SK-N-MC (cell line): Measurements from ENCODE around the gene SYNPO2.

ENCODE experiments used
- EZH2 ChIP-seq: fragments of 200-600 bp; sonication (generic); IDR thresholded peaks from one replicate; pipeline ENCODE4 v1.6.1; 2017; ENCODE audit warnings: antibody characterized with exemption
- FOXP2 ChIP-seq: optimal IDR thresholded peaks from 2 replicates; pipeline ENCODE3; 2011; ENCODE audit warnings: mild to moderate bottlenecking, moderate library complexity; ENCODE audit not compliant: insufficient read depth; ENCODE audit errors: extremely low read length, control extremely low read depth
- POLR2AphosphoS5 ChIP-seq: IDR thresholded peaks from 2 replicates; pipeline ENCODE4 v1.6.1; 2012; ENCODE audit warnings: mild to moderate bottlenecking, low read depth, low read length, borderline replicate concordance

- TF ChIP-seq POLR2AphosphoS5 = no peak
- no peak for TF ChIP-seq EZH2
- no peak for TF ChIP-seq FOXP2
Measured at GRCh38 chr4:118848242-118848641, 40.4 kb upstream of the SYNPO2 start.
